Stimulated activated CD4-positive, alpha-beta T cell treated with anti-CD3 and anti-CD28 coated beads, TNF-alpha, amount 100 ng/mL, for 48 hours (primary cell): ENCODE data around the gene PSAPL1.

Experiments
- DNase-seq, 3 donors: peaks; one replicate each; pipeline ENCODE4 v3.0.0-alpha.2; 2020; ENCODE audit warnings: low read depth in 3 of 3

Gene PSAPL1

GRCh38 chr4:7430965-7431695, 3.6 kb downstream of the PSAPL1 start:
- DNase-seq, result no peak

GRCh38 chr4:7430368-7430964, 4.3 kb downstream of the PSAPL1 start:
- no peak for DNase-seq

DNA sequence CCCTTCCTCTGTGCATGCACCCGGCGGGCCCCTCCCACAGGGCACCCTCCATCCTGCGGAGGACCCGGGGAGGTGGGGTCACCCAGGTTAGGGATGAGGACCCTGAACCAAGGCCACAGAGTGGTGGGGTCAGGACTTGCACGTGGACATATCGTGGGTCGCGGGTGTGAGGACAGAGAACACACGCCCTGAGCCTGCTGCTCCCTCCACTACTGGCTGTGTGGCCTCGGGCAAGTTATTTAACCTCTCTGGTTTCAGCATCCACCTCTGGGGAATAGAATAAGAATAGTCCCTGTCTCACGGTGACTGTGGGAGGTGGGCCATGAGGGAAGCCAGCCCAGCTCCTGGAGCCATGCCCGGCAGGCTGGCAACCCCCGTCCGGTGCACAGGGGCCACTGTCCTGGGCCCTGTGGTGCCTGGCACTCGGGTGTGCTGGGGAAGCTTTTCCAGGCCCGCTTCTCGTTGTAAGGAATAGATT, 5.1 kb downstream of the PSAPL1 start:
- DNase-seq, result no peak

DNA sequence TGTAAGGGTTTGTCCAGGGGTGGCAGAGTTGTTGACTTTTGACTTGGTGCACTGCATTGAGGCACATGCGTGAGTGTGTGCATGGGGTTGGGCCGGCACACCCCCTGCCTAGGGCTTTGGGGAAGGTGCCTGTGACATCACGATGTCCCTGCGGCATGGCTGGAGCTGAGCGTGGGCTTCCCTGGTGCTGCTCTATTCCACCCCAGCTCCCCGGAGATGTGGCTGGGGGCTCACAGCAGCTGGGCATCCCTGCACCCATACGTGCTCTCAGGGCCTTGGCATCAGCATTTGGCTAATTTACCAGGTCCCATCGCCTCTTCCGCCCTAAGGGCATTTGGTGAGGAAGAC, 5.7 kb downstream of the PSAPL1 start:
- no peak for DNase-seq

DNA sequence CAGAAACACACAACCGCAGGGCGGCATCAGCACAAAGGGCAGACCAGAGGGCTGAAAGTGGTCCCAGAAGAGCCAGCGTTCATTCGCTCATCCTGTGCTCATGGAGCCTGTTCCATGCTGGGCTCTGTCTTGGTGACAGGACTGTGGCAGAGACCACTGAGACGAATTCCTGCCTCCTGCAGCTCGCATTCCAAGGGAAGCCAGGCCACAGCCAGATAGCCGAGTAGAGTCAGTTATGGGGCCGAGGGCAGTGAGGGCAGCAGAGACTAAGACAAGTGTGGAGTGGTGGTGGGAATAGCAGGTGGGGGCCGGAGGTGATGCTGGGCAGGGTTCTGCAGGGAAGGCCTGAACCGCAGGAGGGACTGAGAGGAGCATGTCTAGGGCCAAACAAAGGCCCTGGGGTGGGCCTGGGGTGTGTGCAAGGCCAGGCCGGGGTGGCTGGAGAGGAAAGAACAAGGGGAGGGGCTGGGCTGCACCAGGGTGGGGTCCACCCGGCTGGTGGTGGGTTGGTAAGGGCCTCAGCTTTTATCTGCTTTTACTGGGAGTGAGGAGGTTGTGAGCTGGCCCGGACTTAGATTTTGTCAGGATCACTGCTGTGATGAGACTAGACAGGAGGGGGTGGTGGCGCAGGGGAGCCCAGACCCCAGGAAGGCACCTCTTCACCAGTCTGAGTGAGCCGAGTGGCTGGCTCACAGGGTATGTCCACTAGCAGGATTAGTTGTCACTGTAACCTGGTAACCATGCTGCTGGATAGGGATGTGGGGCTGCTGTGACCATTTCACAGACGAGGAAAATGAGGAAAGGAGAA, 6.3 kb downstream of the PSAPL1 start:
- no peak for DNase-seq

DNA sequence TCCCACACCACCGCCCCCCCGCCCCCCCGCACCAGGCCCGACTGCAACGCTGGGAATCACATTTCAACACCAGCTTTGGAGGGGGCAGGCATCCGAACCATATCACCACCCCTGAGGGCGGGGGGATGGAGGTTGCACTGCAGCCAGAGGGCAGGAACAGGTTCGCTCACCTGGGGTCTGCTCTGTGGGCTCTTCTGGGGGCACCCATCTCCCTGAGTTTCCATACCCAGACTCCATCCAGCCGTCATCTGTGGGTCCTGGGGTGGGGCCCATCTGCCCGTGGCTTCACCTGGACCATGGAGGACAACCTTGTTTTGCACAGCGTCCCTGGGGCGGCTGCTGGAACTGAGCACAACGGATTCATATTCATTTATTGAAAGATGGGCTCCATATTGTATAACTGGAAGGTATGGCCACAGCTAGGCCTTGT, 6.9 kb downstream of the PSAPL1 start:
- no peak for DNase-seq

- DNase-seq, result no peak
Measured at GRCh38 chr4:7427361-7427760, 7.4 kb downstream of the PSAPL1 start.

DNA sequence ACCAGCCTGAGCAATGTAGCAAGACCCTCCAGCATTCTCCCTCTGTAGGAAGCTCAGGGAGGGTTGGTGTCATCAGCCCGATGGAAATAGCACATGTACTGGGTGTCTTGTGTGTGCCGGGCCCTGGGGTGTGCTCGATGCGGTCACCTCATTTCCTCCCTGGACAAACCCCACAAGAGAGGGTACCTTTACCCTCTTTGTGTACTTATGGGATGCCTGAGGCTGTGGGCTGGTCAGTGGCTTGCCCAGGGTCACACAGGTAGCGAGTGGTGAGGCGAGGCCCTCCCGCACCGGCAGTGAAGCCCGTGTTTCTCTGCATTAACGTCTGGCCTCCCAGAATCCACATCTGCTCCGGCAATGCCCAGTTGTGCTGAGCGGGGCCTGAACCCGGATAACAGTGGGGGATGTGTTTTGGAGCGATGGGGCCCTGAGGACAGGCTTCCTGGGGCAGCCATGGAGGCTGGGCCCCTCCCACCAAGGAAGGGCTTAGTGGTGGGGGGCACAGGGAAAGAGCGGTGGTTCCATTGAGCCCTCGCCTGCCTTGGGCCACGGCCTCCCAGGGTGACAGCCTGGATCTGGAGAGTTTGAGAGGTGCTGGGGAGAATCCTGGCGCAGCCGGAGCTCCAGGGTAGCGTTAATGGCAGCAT, 8.1 kb downstream of the PSAPL1 start:
- DNase-seq, result no peak

- DNase-seq, result no peak
Measured at GRCh38 chr4:7425591-7426468, 8.9 kb downstream of the PSAPL1 start.

DNA sequence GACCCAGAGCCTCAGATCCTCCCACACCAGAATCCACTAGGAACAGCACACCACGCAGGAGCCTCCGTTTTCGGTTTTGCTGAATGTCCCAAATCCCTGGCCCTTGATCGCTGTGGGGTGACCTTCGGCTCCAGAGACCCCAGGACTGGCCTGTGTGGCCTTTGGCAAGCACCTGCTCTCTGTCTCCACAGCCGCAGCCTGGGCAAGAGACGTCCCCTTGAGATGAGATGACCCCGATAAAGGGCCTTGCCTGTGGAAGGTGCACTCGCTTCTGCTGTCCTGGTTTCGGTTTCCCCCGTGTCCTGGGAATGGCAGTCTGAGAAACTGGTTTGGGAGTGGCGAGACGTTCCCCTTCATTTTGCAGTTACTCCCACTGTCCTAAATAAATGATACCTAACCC, 9.6 kb downstream of the PSAPL1 start:
- DNase-seq, result no peak

DNA sequence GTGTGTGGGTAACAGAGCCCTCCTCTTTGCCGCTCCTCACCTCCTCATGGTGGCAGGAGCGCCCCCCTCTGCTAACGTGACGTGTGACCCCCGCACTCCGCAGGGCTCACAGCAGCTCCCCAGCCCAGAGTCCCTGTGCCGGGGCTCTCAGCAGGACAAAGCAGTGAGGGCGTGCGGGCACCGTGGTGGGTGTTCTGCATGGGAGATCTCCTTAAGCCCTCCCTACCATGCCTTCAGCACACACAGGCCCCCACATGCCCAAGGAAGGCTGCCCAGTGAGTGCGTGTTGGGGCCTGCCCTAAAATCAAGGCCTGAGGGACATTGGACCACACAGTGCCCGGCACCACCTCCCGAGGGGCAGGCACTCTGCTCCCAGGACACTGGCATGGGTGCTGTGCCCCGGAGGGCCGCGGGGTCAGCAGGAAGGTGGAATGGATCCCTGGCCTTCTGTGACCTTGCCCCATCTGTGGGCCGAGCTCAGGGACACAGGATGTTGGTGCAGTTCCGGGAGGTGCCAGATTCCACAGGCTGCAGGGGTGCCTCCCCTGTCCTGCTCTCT, 10.1 kb downstream of the PSAPL1 start:
- no peak for DNase-seq

DNA sequence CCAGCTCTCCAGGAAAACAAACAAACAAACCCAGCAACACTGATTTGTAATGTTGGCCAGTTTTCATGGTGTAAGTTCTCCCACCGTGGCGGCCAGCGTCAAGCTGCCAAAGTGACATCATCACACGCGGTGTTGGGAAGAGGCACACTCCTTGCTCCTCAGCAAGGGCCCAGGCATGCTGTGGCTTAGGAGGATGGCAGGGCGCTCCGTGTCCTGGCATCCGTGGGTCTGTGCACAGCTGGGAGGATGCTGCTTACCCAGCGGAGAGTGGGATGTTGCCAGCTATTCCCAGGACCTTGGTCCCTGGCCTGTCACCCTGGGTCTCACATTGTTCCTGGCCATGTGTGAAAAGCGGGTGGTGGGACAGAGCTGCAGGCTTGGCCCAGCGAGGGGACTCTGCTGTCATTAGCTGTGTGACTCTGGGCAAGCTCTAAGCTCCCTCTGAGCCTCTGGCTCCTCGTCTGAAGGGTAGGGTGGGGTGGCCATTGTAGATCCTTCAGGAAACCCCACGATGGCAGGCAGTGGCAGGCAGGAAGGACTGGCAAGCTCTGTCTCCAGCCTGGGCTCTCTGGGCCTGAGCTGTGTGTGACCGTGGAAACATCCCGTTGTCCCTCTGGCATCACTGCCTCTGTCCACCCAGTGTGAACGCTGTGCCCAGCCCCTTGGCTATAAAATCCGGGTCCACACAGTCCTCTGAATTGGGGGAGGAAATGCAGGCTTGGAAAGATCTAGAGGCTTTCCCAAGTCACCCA, 10.8 kb downstream of the PSAPL1 start:
- no peak for DNase-seq

- no peak for DNase-seq
Measured at GRCh38 chr4:7423391-7423790, 11.3 kb downstream of the PSAPL1 start.

GRCh38 chr4:7422898-7423180, 11.9 kb downstream of the PSAPL1 start:
- DNase-seq, result no peak

- DNase-seq, result no peak
Measured at GRCh38 chr4:7422151-7422897, 12.4 kb downstream of the PSAPL1 start.

GRCh38 chr4:7421356-7422150, 13.2 kb downstream of the PSAPL1 start:
- no peak for DNase-seq

DNA sequence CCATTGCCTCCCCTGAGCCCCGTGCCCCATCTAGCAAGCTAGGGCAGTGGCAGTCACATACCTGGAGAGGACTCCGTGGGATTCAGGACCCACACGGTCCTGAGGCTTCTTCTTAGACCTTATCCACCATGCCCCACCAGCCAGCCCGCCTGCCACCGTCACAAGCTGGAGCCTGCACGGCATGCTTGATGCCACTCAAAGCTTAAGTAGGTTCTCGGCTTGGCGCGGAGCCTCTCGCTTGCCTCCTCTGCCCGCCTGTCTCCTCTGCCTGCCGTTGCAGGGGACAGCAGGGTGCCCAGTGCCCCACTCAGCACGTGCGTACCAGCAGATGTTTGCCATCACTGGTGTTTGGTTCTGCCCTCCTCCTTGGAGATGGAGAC, 14.1 kb downstream of the PSAPL1 start:
- DNase-seq, result no peak

DNA sequence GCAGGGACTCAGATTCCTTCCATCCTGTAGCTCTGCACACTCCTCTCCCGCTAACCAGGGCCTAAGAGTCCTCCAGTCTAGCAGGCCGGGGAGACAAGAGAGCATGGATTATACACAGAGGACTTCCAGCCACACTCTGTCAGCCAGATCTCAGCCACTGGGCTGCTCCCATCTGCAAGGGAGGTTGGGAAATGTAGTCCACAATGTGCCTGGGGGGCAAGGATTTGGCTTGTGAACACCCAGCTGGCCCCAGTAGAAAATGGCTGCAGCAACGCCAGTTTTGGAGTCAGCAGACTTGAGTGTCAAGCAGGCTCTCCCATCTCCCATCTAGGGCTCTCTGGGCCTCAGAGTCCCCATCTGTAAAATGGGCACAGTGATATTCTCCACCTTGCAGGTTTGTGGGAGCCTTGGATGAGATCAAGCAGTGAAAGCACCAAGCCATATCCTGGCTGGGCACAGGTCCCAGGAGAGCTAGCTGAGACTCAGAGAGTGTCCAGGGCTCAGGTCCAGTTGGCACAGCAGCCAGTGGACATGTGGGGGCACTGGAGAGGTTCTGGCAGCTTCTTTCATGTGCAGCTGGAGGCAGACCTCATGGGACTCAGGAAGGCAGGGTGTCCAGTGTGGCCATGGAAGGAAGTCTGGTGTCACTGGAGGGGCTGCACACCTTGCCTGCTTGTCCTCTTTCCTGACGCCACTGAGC, 14.6 kb downstream of the PSAPL1 start:
- no peak for DNase-seq
